ENCODE measurements around the gene CALHM2.

DNA sequence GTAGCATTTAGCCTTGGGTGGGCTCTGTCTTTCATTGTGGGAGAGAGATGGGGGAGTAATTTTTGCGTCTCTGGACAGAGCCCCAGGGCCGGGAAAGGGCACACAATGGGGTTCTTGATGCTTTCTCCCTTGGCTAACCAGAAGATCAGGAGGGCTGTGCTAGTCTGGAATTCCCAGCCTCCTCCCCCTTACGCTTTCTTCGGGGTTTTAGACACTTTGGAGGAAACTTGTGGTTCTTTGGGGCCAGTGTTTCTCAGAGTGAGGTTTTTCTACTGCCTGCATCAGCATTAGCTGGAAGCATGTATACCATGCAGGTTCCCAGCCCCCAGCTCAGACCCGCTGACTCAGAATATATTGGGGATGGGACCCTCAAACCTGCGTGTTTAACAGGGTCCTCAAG, 48.3 kb upstream of the CALHM2 start:
- TF ChIP-seq, protein P1, sequence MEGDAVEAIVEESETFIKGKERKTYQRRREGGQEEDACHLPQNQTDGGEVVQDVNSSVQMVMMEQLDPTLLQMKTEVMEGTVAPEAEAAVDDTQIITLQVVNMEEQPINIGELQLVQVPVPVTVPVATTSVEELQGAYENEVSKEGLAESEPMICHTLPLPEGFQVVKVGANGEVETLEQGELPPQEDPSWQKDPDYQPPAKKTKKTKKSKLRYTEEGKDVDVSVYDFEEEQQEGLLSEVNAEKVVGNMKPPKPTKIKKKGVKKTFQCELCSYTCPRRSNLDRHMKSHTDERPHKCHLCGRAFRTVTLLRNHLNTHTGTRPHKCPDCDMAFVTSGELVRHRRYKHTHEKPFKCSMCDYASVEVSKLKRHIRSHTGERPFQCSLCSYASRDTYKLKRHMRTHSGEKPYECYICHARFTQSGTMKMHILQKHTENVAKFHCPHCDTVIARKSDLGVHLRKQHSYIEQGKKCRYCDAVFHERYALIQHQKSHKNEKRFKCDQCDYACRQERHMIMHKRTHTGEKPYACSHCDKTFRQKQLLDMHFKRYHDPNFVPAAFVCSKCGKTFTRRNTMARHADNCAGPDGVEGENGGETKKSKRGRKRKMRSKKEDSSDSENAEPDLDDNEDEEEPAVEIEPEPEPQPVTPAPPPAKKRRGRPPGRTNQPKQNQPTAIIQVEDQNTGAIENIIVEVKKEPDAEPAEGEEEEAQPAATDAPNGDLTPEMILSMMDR (IDR thresholded peaks at IDR 0.05), result no peak
- TF ChIP-seq POLR2A (IDR thresholded peaks at IDR 0.05), result no peak
